K562 (cell line): ENCODE measurements around the gene CAPN2.

Experiments
- BACH1 ChIP-seq: fragments of 200-800 bp; sonication (Bioruptor generic); IDR thresholded peaks from 2 replicates; pipeline ENCODE4 v1.6.1; 2016; ENCODE audit warnings: missing genetic modification characterization, missing compliant biosample characterization
- BCLAF1 ChIP-seq, 2 experiments: fragments of 450-650 bp in 1 of 2; IDR thresholded peaks; 2 replicates each; pipeline ENCODE4 v1.6.1; 2011 to 2017; ENCODE audit warnings: low read depth in 2 of 2, antibody characterized with exemption in 1 of 2, borderline replicate concordance in 1 of 2, low read length in 1 of 2, mild to moderate bottlenecking in 1 of 2, mixed read lengths in 1 of 2; ENCODE audit not compliant: control insufficient read depth in 1 of 2
- BRD4 ChIP-seq: fragments of 200-600 bp; sonication (generic); IDR thresholded peaks from 2 replicates; pipeline ENCODE4 v1.6.1; 2017; ENCODE audit warnings: inconsistent platforms
- CTCF ChIP-seq, 3 experiments: IDR thresholded peaks in 2 of 3; conservative IDR thresholded peaks in 1 of 3; 2 replicates each; pipeline ENCODE4 v1.5.1; 2011 to 2012; ENCODE audit warnings: low read length in 3 of 3, mild to moderate bottlenecking in 3 of 3, control low read depth in 2 of 3, improper control_type of control experiment in 1 of 3, inconsistent platforms in 1 of 3, low read depth in 1 of 3, mixed read lengths in 1 of 3, moderate library complexity in 1 of 3; ENCODE audit not compliant: insufficient read depth in 2 of 3
- DPF2 ChIP-seq: fragments of 450-650 bp; IDR thresholded peaks from 2 replicates; pipeline ENCODE4 v1.6.1; 2016
- EZH2 ChIP-seq: IDR thresholded peaks from 2 replicates; pipeline ENCODE4 v1.6.1; 2012; ENCODE audit warnings: low read depth, mild to moderate bottlenecking, inconsistent platforms, low read length, borderline replicate concordance
- NFATC3 ChIP-seq: fragments of 450-650 bp; IDR thresholded peaks from 2 replicates; pipeline ENCODE4 v1.6.1; 2017; ENCODE audit warnings: mild to moderate bottlenecking
- POLR2AphosphoS5 ChIP-seq: IDR thresholded peaks from 2 replicates; pipeline ENCODE4 v1.6.1; 2011; ENCODE audit warnings: mild to moderate bottlenecking, low read depth, low read length, moderate library complexity; ENCODE audit not compliant: control insufficient read depth, insufficient read depth
- RAD21 ChIP-seq, 2 experiments: fragments of 250-450 bp in 1 of 2; fragments of 450-650 bp in 1 of 2; sonication (Bioruptor Pico) in 1 of 2; formaldehyde crosslinking in 1 of 2; IDR thresholded peaks in 1 of 2; conservative IDR thresholded peaks in 1 of 2; 2 replicates each; pipeline versions ENCODE4 v1.4.0 to v1.8.0; 2020 to 2022; ENCODE audit warnings: mild to moderate bottlenecking in 2 of 2, moderate library complexity in 1 of 2
- SP1 ChIP-seq: sonication (generic); formaldehyde crosslinking; IDR thresholded peaks from 2 replicates; pipeline ENCODE4 v1.8.1; 2022; ENCODE audit warnings: mild to moderate bottlenecking, missing genetic modification reagents
- ZKSCAN1 ChIP-seq: fragments of 150-350 bp; IDR thresholded peaks from 2 replicates; pipeline ENCODE4 v1.6.1; 2016; ENCODE audit warnings: low read depth, low read length
- ZNF780A ChIP-seq: fragments of 250-450 bp; sonication (Bioruptor Pico); IDR thresholded peaks from 2 replicates; pipeline ENCODE4 v1.5.0; 2021; ENCODE audit warnings: mild to moderate bottlenecking

GRCh38 chr1:223824287-223824686, 111.9 kb downstream of the CAPN2 start:
- TF ChIP-seq BCLAF1 (IDR thresholded peaks at IDR 0.05; ENCODE audit: borderline replicate concordance in 1 of 2, control insufficient read depth in 1 of 2, low read depth in 2 of 2, low read length in 1 of 2) = no peak
- TF ChIP-seq CTCF (IDR thresholded peaks at IDR 0.05 in 2 of 3, conservative IDR thresholded peaks at IDR 0.05 in 1 of 3; ENCODE audit: insufficient read depth in 2 of 3, low read depth in 1 of 3, low read length in 3 of 3) = no peak
- no peak for TF ChIP-seq DPF2
- no peak for TF ChIP-seq SP1 (CRISPR knock-in tag)
- TF ChIP-seq ZNF780A (CRISPR knock-in tag) = no peak
- no peak for TF ChIP-seq EZH2
- TF ChIP-seq BACH1 (tag) = no peak
- TF ChIP-seq POLR2AphosphoS5 = no peak
- TF ChIP-seq BRD4 = no peak
- TF ChIP-seq ZKSCAN1 = no peak
- TF ChIP-seq RAD21 (CRISPR knock-in tag; conservative IDR thresholded peaks at IDR 0.05 in 1 of 2, IDR thresholded peaks at IDR 0.05 in 1 of 2) = no peak
- no peak for TF ChIP-seq NFATC3
